SK-N-MC (cell line): ENCODE results near the gene LDLRAD3.

Experiments used
- EZH2 ChIP-seq: fragments of 200-600 bp; sonication (generic); IDR thresholded peaks from one replicate; pipeline ENCODE4 v1.6.1; 2017; ENCODE audit warnings: antibody characterized with exemption
- FOXP2 ChIP-seq: optimal IDR thresholded peaks from 2 replicates; pipeline ENCODE3; 2011; ENCODE audit warnings: mild to moderate bottlenecking, moderate library complexity; ENCODE audit not compliant: insufficient read depth; ENCODE audit errors: extremely low read length, control extremely low read depth
- POLR2AphosphoS5 ChIP-seq: IDR thresholded peaks from 2 replicates; pipeline ENCODE4 v1.6.1; 2012; ENCODE audit warnings: mild to moderate bottlenecking, low read depth, low read length, borderline replicate concordance

- TF ChIP-seq EZH2 (no peak), FOXP2 (no peak), POLR2AphosphoS5 (no peak)
Observed at GRCh38 chr11:35970445-35970844, 26.6 kb downstream of the LDLRAD3 start.
